Left cardiac atrium (tissue), 4 donors: ENCODE measurements around the gene CAV3. TPM values are rescaled to one million over a fixed set of nuclear protein-coding genes. Genes with fewer than 3 reads are reported as not detected.
"Not testable (repeated sequence)": the region's sequence is repeated elsewhere in the genome, so short reads cannot be mapped to it uniquely, and the experiment has no call there.

Experiments used
- ATAC-seq, 2 donors: fragments of 200-7000 bp; cut with Tn5 transposase; one replicate each; pipeline ENCODE4 v1.9.1; 2020; ENCODE audit warnings: mild to moderate bottlenecking in 2 of 2, moderate library complexity in 2 of 2
- DNase-seq: peaks from one replicate; pipeline ENCODE4 v3.0.0-alpha.2; 2020
- intact Hi-C, 2 donors: fragments of 100-400 bp; cut with DNase I; formaldehyde crosslinking; loops; one replicate each; pipeline versions ENCODE4 v1.14.1 to v1.15.1; 2022 to 2023
- long read RNA-seq: library from polyadenylated mRNA; unstranded; transcript quantifications from one replicate; pipeline ENCODE4 v2.0.0, GENCODE V29; 2021
- total RNA-seq, 2 donors: library from RNA; stranded (reverse); fragmentation: NEBNext Ultra II Directional; extraction: Animal tissue kit (Norgen Biotek cat#: 25700); gene quantifications; one replicate each; pipeline ENCODE4 v1.2.1, GENCODE V29; 2021
- donor health status: DM: no; HTN: yes; CAD: no.
- donor health status: DM: no; HTN: yes; CAD: no; lungs with severe emphysema.
- donor health status: DM: yes; HTN: yes; CAD: no.
- donor health status: Dilated cardiomyopathy.

CAV3 gene
- total RNA-seq: 10 to 100 TPM; 17.6 to 20.4 TPM
- long read RNA-seq, transcript CAV3-201 (2 exons, 1,431 nt): major isoform, 30 of 30 reads
- long read RNA-seq, partial matches to known transcripts: 0 of 30 reads
- long read RNA-seq, other reads (novel, unspliced or antisense): 0 of 30 reads

- ATAC-seq (peak; percentile 82 to 86), DNase-seq (peak; percentile 48)
- intact Hi-C loops: no loop called here
Measured at GRCh38 chr3:8733332-8734094, at the start of gene CAV3. TSS of gene CAV3 (plus strand) at chr3:8733802. CDS start at chr3:8733877, 75 bp downstream.

- DNase-seq, intact Hi-C loops, ATAC-seq: not testable (repeated sequence)
Measured at GRCh38 chr3:8684992-8685391, 48.6 kb upstream of the CAV3 start.

- intact Hi-C loops, ATAC-seq, DNase-seq: not testable (repeated sequence)
Measured at GRCh38 chr3:8691295-8691694, 42.3 kb upstream of the CAV3 start.

- DNase-seq (no peak), ATAC-seq (no peak)
- intact Hi-C loops: no loop called here
Measured at GRCh38 chr3:8702560-8702959, 31.0 kb upstream of the CAV3 start.

- no peak for DNase-seq
- intact Hi-C loops: no loop called here
- ATAC-seq: no peak
Measured at GRCh38 chr3:8705575-8705974, 28.0 kb upstream of the CAV3 start.

GRCh38 chr3:8709287-8709686 lies 24.3 kb upstream of the CAV3 start:
- intact Hi-C loops: no loop called here
- DNase-seq (no peak), ATAC-seq (no peak)

GRCh38 chr3:8709801-8710507 lies 23.6 kb upstream of the CAV3 start:
- intact Hi-C loops: no loop called here
- ATAC-seq (no peak), DNase-seq (no peak)

GRCh38 chr3:8712045-8712907 lies 21.3 kb upstream of the CAV3 start:
- intact Hi-C loops: no loop called here
- DNase-seq (no peak), ATAC-seq (peak in 1 of 2 donors; percentile 41)

GRCh38 chr3:8712908-8713255 lies 20.7 kb upstream of the CAV3 start:
- ATAC-seq (no peak), DNase-seq (no peak)
- intact Hi-C loops: no loop called here

GRCh38 chr3:8713901-8714759 lies 19.5 kb upstream of the CAV3 start:
- no peak for DNase-seq
- ATAC-seq: no peak
- intact Hi-C loops: no loop called here

GRCh38 chr3:8715757-8716156 lies 17.8 kb upstream of the CAV3 start:
- ATAC-seq, intact Hi-C loops: not testable (repeated sequence)

GRCh38 chr3:8722808-8723207 lies 10.8 kb upstream of the CAV3 start:
- intact Hi-C loops: no loop called here
- ATAC-seq: no peak
- no peak for DNase-seq

More at GRCh38 chr3:8715757-8716156, 17.8 kb upstream of the CAV3 start:
- not testable (repeated sequence) for DNase-seq

GRCh38 chr3:8723612-8724011 lies 10.0 kb upstream of the CAV3 start:
- no peak for ATAC-seq
- DNase-seq: no peak
- intact Hi-C loops: no loop called here

- DNase-seq (no peak), ATAC-seq (no peak)
- intact Hi-C loops: no loop called here
Measured at GRCh38 chr3:8724108-8724752, 9.4 kb upstream of the CAV3 start.

GRCh38 chr3:8727605-8728512 lies 5.7 kb upstream of the CAV3 start:
- DNase-seq (no peak), ATAC-seq (no peak)
- intact Hi-C loops: no loop called here

- DNase-seq: no peak
- intact Hi-C loops: no loop called here
- no peak for ATAC-seq
Measured at GRCh38 chr3:8729479-8729878, 4.1 kb upstream of the CAV3 start.

GRCh38 chr3:8730656-8731055 lies 2.9 kb upstream of the CAV3 start:
- DNase-seq (no peak), ATAC-seq (no peak)
- intact Hi-C loops: no loop called here
